ENCODE results near the gene SASH1. TPM values are rescaled to one million over a fixed set of nuclear protein-coding genes. Genes with fewer than 3 reads are reported as not detected.
A peak's percentile ranks its signal among the peaks of the same experiment; 100 is the strongest.

The SASH1 gene
- total RNA-seq, 1 experiment from 2014 or later: 33.2 TPM

- Histone ChIP-seq H3K9ac (ENCODE audit: extremely low read depth, insufficient read length, low read length) (no peak overlapping the region), H4K91ac (ENCODE audit: insufficient read length, low read depth, low read length) (no peak overlapping the region), H2AFZ (ENCODE audit: low read length) (no peak overlapping the region), H3K23ac (ENCODE audit: insufficient read length, low read depth, low read length) (no peak overlapping the region), H2BK15ac (ENCODE audit: low read depth, low read length) (no peak overlapping the region), H3K9me3 (ENCODE audit: control insufficient read depth, low read depth, low read length) (no peaks in the 10 kb centered on the region), H3K4me1 (ENCODE audit: insufficient read depth, low read length) (peaks cover 9% of the 10 kb centered on the region), H2BK5ac (ENCODE audit: insufficient read length, low read length) (no peak overlapping the region), H4K5ac (ENCODE audit: insufficient read length, low read depth, low read length) (no peak overlapping the region), H2BK20ac (ENCODE audit: low read depth, low read length, poor library complexity, severe bottlenecking) (no peak overlapping the region), H3K14ac (ENCODE audit: insufficient read depth, low read length) (no peak overlapping the region), H2BK12ac (ENCODE audit: insufficient read length, low read depth, low read length) (no peak overlapping the region), H3K79me2 (ENCODE audit: insufficient read depth, low read length) (no peaks in the 10 kb centered on the region), H3K56ac (ENCODE audit: insufficient read length, low read depth, low read length) (no peak overlapping the region), H4K8ac (replicated peaks; ENCODE audit: insufficient read length, low read depth, low read length) (no peak overlapping the region), H4K20me1 (ENCODE audit: control insufficient read depth, insufficient read depth, insufficient read length) (no peaks in the 10 kb centered on the region), H3K23me2 (ENCODE audit: insufficient read length, low read depth, low read length, poor library complexity, severe bottlenecking) (no peaks in the 10 kb centered on the region), H3K4me2 (ENCODE audit: insufficient read depth, insufficient read length, low read length) (no peak overlapping the region), H2AK5ac (ENCODE audit: insufficient read length, low read length) (no peak overlapping the region), H2BK120ac (ENCODE audit: low read depth, low read length, poor library complexity, severe bottlenecking) (no peak overlapping the region), H3T11ph (ENCODE audit: low read length) (no peak overlapping the region), H3K18ac (ENCODE audit: insufficient read length, low read depth, low read length) (no peak overlapping the region), H3K27ac (ENCODE audit: insufficient read length, low read depth, low read length) (no peak overlapping the region), H3K79me1 (ENCODE audit: insufficient read depth, low read depth, low read length, poor library complexity, severe bottlenecking) (no peaks in the 10 kb centered on the region), H3K27me3 (ENCODE audit: insufficient read depth, low read length) (no peaks in the 10 kb centered on the region), H3K4ac (ENCODE audit: low read depth, low read length) (no peak overlapping the region)
- Mint-ChIP-seq H3K27me3 (ENCODE audit: low read depth) (no peaks in the 10 kb centered on the region), H3K4me1 (peaks cover 38 to 39% of the 10 kb centered on the region in 2 experiments), H3K27ac (peak overlapping the region in 2 of 3 experiments; percentile 46 to 56; a peak in 2 of 7 replicates), H3K36me3 (ENCODE audit: insufficient read depth in 1 of 3, low read depth in 3 of 3) (peaks cover 0 to 4% (median 0%) of the 10 kb centered on the region in 3 experiments; a peak in 2 of 7 replicates), H3K4me3 (no peak overlapping the region), H3K9me3 (no peaks in the 10 kb centered on the region)
- DNase-seq: no peak
- no peak for TF ChIP-seq CTCF (conservative IDR thresholded peaks at IDR 0.05)
- no CpG with 5 or more reads among the region's 9 CpGs for WGBS (ENCODE audit: extremely low coverage, insufficient read length, low lambda C conversion rate)
Observed at GRCh38 chr6:148440877-148441453, 98.3 kb downstream of the SASH1 start.
